ENCODE data around the gene P4HTM.

Gene P4HTM

GRCh38 chr3:48983096-48983495, 6.9 kb upstream of the P4HTM start:
- DNase-seq (ENCODE audit: low read depth in 2 of 2): no peak

- no peak for DNase-seq (ENCODE audit: low read depth in 2 of 2)
Observed at GRCh38 chr3:48984663-48985062, 5.4 kb upstream of the P4HTM start.

- DNase-seq (ENCODE audit: low read depth in 2 of 2): no peak
Observed at GRCh38 chr3:48985831-48986376, 4.1 kb upstream of the P4HTM start.

GRCh38 chr3:48989126-48989795, 780 bp upstream of the P4HTM start:
- DNase-seq (ENCODE audit: low read depth in 2 of 2): no peak

GRCh38 chr3:48990636-48991469, 812 bp downstream of the P4HTM start:
- DNase-seq (ENCODE audit: low read depth in 2 of 2): no peak

GRCh38 chr3:48991851-48992545, 2.0 kb downstream of the P4HTM start:
- no peak for DNase-seq (ENCODE audit: low read depth in 2 of 2)

GRCh38 chr3:48993834-48994233, 3.8 kb downstream of the P4HTM start:
- DNase-seq (ENCODE audit: low read depth in 2 of 2): no peak

GRCh38 chr3:48996640-48997039, 6.6 kb downstream of the P4HTM start:
- no peak for DNase-seq (ENCODE audit: low read depth in 2 of 2)

- DNase-seq (ENCODE audit: low read depth in 2 of 2): no peak
Observed at GRCh38 chr3:48997102-48997635, 7.1 kb downstream of the P4HTM start.

- no peak for DNase-seq (ENCODE audit: low read depth in 2 of 2)
Observed at GRCh38 chr3:48997714-48998637, 7.9 kb downstream of the P4HTM start.

GRCh38 chr3:48999085-48999858, 9.2 kb downstream of the P4HTM start:
- no peak for DNase-seq (ENCODE audit: low read depth in 2 of 2)

- no peak for DNase-seq (ENCODE audit: low read depth in 2 of 2)
Observed at GRCh38 chr3:49001155-49001554, 11.1 kb downstream of the P4HTM start.

GRCh38 chr3:49004352-49005302, 14.6 kb downstream of the P4HTM start:
- DNase-seq (ENCODE audit: low read depth in 2 of 2): no peak

- DNase-seq (ENCODE audit: low read depth in 2 of 2): no peak
Observed at GRCh38 chr3:49005303-49005680, 15.3 kb downstream of the P4HTM start.

- no peak for DNase-seq (ENCODE audit: low read depth in 2 of 2)
Observed at GRCh38 chr3:49005998-49006397, 16.0 kb downstream of the P4HTM start.

GRCh38 chr3:49006408-49007067, 16.5 kb downstream of the P4HTM start:
- DNase-seq (ENCODE audit: low read depth in 2 of 2): no peak

- DNase-seq (ENCODE audit: low read depth in 2 of 2): peak; percentile 95 to 99
Observed at GRCh38 chr3:49007068-49007770, 17.2 kb downstream of the P4HTM start, which contains the start of gene WDR6. Gene WDR6 (plus strand): TSS chr3:49007391. CDS start chr3:49007432, 41 bp downstream.
